ENCODE results near the gene RBMS3.

- no peak for TF ChIP-seq HMGA2 (CRISPR knock-in tag; IDR thresholded peaks at IDR 0.05)
- no peak for TF ChIP-seq CREM (CRISPR knock-in tag; IDR thresholded peaks at IDR 0.05)
- no peak for TF ChIP-seq NR2C2 (CRISPR knock-in tag; IDR thresholded peaks at IDR 0.05)
- TF ChIP-seq CTCF (IDR thresholded peaks at IDR 0.05): no peak
- TF ChIP-seq TEAD4 (CRISPR knock-in tag; IDR thresholded peaks at IDR 0.05): no peak
- no peak for TF ChIP-seq ATF3 (CRISPR knock-in tag; conservative IDR thresholded peaks at IDR 0.05)
- TF ChIP-seq GRHL2 (CRISPR knock-in tag; IDR thresholded peaks at IDR 0.05; ENCODE audit: insufficient replicate concordance, severe bottlenecking): no peak
- no peak for TF ChIP-seq ZNF121 (CRISPR knock-in tag; IDR thresholded peaks at IDR 0.05)
- TF ChIP-seq STAT6 (CRISPR knock-in tag; conservative IDR thresholded peaks at IDR 0.05; ENCODE audit: low read depth): no peak
- no peak for TF ChIP-seq MAX (CRISPR knock-in tag; IDR thresholded peaks at IDR 0.05)
These were observed 35.4 kb upstream of the RBMS3 start for GRCh38 chr3:29245441-29245840.

Data from WTC11 (cell line).